Renal cortical epithelial cell (primary cell): ENCODE data around the gene SCAMP1. TPM values are rescaled to one million over a fixed set of nuclear protein-coding genes. Genes with fewer than 3 reads are reported as not detected.
"Not testable (repeated sequence)": the region's sequence is repeated elsewhere in the genome, so short reads cannot be mapped to it uniquely, and the experiment has no call there.

Experiments
- DNase-seq: peaks from one replicate; pipeline ENCODE4 v3.0.0-alpha.2; 2011; ENCODE audit warnings: low read depth
- total RNA-seq: library from RNA; depleted of rRNA; stranded (reverse); fragments of >200 nt; gene quantifications from 2 replicates; pipeline ENCODE4 v1.2.3, GENCODE V29; 2014

Gene SCAMP1
- total RNA-seq, 1 donor from 2014 or later = 90.9 TPM

- DNase-seq = peak; percentile 71
Measured at GRCh38 chr5:78360924-78361630, 660 bp downstream of the SCAMP1 start.

- DNase-seq = no peak
Measured at GRCh38 chr5:78361631-78361993, 1.2 kb downstream of the SCAMP1 start.

- peak; percentile 41 for DNase-seq
Measured at GRCh38 chr5:78362220-78362619, 1.8 kb downstream of the SCAMP1 start.

- no peak for DNase-seq
Measured at GRCh38 chr5:78364005-78364404, 3.6 kb downstream of the SCAMP1 start.

GRCh38 chr5:78367318-78367991 lies 7.0 kb downstream of the SCAMP1 start:
- peak; percentile 6 for DNase-seq

GRCh38 chr5:78369680-78370079 lies 9.3 kb downstream of the SCAMP1 start:
- no peak for DNase-seq

GRCh38 chr5:78373231-78373630 lies 12.8 kb downstream of the SCAMP1 start:
- DNase-seq = no peak

- no peak for DNase-seq
Measured at GRCh38 chr5:78376315-78376714, 15.9 kb downstream of the SCAMP1 start.

- DNase-seq = peak; percentile 57
Measured at GRCh38 chr5:78377056-78377717, 16.8 kb downstream of the SCAMP1 start.

- DNase-seq = no peak
Measured at GRCh38 chr5:78377718-78378105, 17.3 kb downstream of the SCAMP1 start.

GRCh38 chr5:78387468-78388153 lies 27.2 kb downstream of the SCAMP1 start:
- no peak for DNase-seq

- not testable (repeated sequence) for DNase-seq
Measured at GRCh38 chr5:78391357-78391756, 30.9 kb downstream of the SCAMP1 start.

GRCh38 chr5:78397831-78398230 lies 37.4 kb downstream of the SCAMP1 start:
- DNase-seq = no peak

GRCh38 chr5:78399116-78399515 lies 38.7 kb downstream of the SCAMP1 start:
- DNase-seq = no peak

GRCh38 chr5:78404682-78405293 lies 44.4 kb downstream of the SCAMP1 start:
- DNase-seq = peak; percentile 34

GRCh38 chr5:78405829-78406750 lies 45.7 kb downstream of the SCAMP1 start:
- peak; percentile 75 for DNase-seq

- no peak for DNase-seq
Measured at GRCh38 chr5:78407458-78407857, 47.0 kb downstream of the SCAMP1 start.

- no peak for DNase-seq
Measured at GRCh38 chr5:78411586-78411985, 51.2 kb downstream of the SCAMP1 start.

- DNase-seq = no peak
Measured at GRCh38 chr5:78416677-78417425, 56.4 kb downstream of the SCAMP1 start.

- DNase-seq = no peak
Measured at GRCh38 chr5:78419396-78419795, 59.0 kb downstream of the SCAMP1 start.
